Kidney epithelial cell (primary cell): ENCODE results near the gene CD7. TPM values are rescaled to one million over a fixed set of nuclear protein-coding genes. Genes with fewer than 3 reads are reported as not detected.

Experiments used
- DNase-seq: peaks from one replicate; pipeline ENCODE4 v3.0.0-alpha.2; 2010; ENCODE audit warnings: low read depth
- H3K27me3 ChIP-seq: 2 replicates; pipeline ENCODE4 v1.6.0; 2011; ENCODE audit warnings: low read length; ENCODE audit not compliant: control insufficient read depth, insufficient read depth
- H3K36me3 ChIP-seq: 2 replicates; pipeline ENCODE4 v1.5.1; 2011; ENCODE audit warnings: low read length; ENCODE audit not compliant: control insufficient read depth, insufficient read depth
- H3K4me3 ChIP-seq: 2 replicates; pipeline ENCODE4 v1.5.1; 2011; ENCODE audit warnings: low read depth, mild to moderate bottlenecking, control low read depth, low read length
- total RNA-seq: library from RNA; depleted of rRNA; stranded (reverse); fragments of >200 nt; gene quantifications from 2 replicates; pipeline ENCODE4 v1.2.3, GENCODE V29; 2015
- TF ChIP-seq, protein P1 (sequence below): IDR thresholded peaks from 2 replicates; pipeline ENCODE4 v1.5.1; 2011; ENCODE audit warnings: mild to moderate bottlenecking, moderate library complexity, low read length, control low read depth, inconsistent platforms; ENCODE audit not compliant: insufficient read depth, poor library complexity, severe bottlenecking

Gene CD7
- total RNA-seq, 1 donor from 2014 or later = not detected

DNA sequence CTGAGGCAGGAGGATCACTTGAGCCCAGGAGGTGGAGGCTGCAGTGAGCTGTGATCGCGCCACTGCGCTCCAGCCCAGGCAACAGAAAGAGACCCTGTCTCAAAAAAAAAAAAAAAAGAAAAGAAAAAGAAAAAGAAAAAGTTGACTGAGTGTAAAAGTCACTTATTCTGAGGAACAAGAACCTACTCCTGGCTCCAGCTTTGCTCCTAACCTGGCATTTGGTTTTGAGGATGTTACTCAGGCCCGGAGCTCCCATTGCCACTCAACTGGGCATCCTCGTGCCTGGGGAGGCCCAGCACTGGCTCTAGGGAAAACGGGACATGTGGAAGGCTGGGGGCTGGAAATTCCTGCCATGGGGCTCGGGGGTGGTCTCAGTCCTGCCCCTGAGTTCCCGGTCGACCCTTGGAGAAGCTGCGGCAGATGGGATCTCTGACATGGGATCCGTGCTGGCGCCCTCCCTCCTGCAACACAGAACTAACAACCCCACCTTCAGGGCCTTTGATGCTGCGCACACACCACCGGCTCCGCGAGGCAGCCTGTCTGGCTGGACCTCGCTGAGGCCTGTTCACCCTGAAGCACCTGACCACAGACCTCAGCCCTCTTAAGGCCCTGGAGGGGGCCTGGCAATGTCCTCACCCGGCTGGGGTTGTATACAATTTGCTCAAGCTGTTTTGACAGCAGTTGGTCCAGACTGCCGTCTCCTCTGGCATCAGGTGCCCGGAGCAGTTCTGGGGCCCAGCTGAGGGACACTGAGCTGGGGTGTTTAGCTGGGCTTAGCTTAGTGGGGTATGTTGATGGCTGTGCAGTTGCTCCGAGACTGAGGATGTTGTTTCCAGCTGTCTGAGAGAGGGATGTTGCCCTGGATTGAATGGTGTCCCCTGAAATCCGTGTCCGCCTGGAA lies 12.3 kb downstream of the CD7 start:
- Histone ChIP-seq H3K27me3 (peaks cover 30% of the 10 kb centered on the region), H3K36me3 (no peaks in the 10 kb centered on the region), H3K4me3 (no peak overlapping the region)
- TF ChIP-seq, protein P1, sequence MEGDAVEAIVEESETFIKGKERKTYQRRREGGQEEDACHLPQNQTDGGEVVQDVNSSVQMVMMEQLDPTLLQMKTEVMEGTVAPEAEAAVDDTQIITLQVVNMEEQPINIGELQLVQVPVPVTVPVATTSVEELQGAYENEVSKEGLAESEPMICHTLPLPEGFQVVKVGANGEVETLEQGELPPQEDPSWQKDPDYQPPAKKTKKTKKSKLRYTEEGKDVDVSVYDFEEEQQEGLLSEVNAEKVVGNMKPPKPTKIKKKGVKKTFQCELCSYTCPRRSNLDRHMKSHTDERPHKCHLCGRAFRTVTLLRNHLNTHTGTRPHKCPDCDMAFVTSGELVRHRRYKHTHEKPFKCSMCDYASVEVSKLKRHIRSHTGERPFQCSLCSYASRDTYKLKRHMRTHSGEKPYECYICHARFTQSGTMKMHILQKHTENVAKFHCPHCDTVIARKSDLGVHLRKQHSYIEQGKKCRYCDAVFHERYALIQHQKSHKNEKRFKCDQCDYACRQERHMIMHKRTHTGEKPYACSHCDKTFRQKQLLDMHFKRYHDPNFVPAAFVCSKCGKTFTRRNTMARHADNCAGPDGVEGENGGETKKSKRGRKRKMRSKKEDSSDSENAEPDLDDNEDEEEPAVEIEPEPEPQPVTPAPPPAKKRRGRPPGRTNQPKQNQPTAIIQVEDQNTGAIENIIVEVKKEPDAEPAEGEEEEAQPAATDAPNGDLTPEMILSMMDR = no peak
- DNase-seq = no peak

DNA sequence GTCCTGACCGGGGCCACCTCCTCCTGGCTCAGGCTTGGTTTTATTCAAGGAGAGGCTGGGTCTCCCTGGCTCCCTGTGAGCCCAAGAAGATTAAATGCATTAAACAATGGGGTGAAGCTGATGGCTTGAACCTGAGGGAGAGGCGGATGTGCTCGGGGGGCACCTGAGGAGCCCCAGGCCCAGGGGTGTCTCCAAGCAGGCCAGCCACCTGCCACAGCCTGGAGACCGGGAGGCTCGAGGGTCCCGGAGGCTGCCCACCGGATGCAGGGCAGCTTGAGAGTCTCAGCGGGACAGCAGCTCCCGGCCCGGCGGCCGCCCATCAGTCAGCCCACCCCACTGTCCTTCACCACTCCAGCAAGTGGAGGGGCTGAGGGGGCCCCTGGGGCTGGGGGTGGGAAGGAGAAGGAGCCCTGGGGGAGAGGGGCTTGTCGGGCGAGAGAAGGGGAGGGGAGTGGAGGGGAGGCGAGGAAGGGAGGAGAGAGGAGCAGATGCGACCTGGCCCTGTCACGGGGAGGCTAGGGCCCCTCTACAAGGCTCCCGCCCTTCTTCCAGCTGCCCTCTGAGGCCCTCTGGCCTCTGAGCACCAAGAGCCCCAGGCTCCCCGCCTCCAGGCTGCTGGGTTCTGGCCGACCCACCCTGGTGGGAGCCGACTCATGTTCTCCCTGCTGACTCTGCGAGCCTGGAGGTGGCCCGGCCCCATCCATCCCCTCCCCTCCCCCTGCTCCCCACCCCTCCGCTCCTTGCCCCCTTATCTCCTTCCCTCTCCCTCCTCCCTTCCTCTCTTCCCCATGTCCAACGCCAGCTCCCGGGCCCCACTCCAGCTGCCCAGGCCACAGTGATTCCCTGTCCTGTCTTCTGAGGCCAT lies 13.2 kb downstream of the CD7 start:
- DNase-seq = no peak
- H3K36me3 ChIP-seq = no peaks in the 10 kb centered on the region
- no peak overlapping the region for H3K4me3 ChIP-seq
- TF ChIP-seq, protein P1 = no peak
- peaks cover 25% of the 10 kb centered on the region for H3K27me3 ChIP-seq

DNA sequence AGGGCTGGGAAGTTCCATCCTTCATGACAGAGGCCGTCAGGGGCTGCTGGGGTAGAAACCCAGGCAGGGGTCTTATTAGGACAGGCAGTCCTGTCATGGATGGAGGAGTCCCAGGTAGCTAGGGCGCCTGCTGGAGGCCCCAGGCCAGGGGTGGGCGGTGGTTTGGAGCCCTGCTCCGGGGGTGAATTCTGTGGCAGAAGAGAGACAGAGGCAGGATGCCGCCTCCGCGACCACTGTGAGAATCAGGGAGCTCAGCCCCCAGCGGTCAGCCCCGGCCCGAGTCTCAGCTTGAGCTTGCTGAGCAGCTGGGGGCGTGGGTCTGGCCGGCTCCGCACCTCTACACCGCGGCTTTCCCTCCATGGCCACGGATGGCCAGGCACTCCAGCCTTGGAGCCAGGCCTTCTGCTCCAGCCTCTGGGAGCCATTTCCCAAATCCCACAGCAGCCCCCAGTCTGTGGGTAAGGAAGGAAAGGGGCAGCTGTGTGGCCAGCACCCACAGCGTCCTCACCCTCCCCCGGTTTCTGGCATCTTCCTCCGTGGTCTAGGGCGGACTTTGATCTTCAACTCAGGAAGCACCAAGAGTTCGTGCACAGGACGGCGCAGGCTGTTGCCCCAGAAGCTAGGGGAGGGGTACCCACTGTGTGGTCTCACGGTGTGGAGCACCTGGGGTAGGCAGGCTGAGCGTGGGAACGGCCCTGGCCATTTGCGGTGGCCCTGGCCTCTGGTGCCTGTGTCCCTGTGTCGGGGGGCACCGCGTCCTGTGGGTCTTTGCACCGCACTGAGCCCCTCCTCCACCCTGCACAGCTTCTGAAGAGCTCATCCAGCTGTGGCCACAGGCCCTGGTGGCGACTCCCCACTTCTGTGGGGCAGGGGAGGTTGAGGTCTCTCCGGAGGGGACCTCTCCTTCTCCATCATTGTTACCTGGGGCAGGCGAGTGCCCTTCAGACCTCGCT lies 14.1 kb downstream of the CD7 start:
- peaks cover 23% of the 10 kb centered on the region for H3K27me3 ChIP-seq
- no peaks in the 10 kb centered on the region for H3K36me3 ChIP-seq
- TF ChIP-seq, protein P1 = no peak
- H3K4me3 ChIP-seq = no peak overlapping the region
- no peak for DNase-seq

DNA sequence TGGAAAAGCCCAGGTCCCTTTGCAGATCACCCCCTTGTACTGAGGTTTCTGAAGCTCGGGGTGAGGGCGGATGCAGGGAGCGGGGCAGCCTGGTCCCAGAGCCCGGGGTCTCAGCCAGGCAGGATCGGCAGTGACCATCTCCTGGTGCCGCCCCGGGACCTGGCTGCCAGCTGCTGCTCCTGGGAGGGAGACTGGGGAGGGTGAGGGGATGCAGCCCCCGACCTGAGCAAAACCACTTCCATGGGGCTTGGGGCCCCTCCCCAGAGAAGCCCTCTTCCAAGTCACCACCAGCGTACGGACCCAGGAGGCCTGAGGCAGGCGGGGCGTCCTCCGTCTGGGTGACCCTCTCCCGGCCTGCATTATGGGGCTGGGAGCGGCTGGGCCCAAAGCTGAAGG lies 14.8 kb downstream of the CD7 start:
- H3K36me3 ChIP-seq = no peaks in the 10 kb centered on the region
- TF ChIP-seq, protein P1 = no peak
- peaks cover 23% of the 10 kb centered on the region for H3K27me3 ChIP-seq
- no peak for DNase-seq
- no peak overlapping the region for H3K4me3 ChIP-seq

DNA sequence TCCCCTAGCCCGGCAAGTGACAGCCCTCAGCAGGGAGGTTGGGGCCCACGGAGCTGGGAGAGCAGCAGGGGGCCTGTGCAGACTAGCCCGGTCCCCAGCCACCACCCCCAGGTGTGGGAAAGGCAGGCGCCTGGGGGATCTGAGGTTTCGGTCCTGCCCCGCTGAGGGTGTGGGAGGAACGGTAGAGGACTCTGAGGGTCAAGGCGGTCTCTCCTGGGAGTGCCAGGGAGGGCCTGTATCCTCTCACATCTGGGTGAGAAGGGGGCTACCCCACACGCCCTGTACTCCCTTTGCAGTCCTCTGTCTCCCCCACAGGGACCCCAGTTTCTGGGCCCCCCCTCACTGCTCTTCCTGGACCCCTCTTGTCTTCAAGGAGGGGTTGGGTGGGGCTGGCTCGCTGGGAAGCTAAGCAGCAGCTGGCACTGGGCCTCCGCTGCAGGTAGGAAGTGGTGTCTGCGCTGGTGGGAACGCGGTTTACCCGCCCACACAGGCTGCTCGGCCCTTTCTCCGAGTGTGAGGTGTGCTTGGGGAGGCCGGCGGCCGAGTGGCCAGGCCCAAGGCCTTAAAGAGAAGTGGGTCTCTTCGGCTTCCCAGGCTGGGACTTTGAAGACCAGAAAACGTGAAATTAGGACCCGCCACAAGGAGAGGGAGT lies 15.4 kb downstream of the CD7 start:
- no peak for DNase-seq
- Histone ChIP-seq H3K36me3 (no peaks in the 10 kb centered on the region), H3K4me3 (no peak overlapping the region), H3K27me3 (peaks cover 23% of the 10 kb centered on the region)
- TF ChIP-seq, protein P1 = no peak
